Upper lobe of right lung (tissue), 1 donor: Measurements from ENCODE around the gene NPTN. TPM values are rescaled to one million over a fixed set of nuclear protein-coding genes. Genes with fewer than 3 reads are reported as not detected.
A peak's percentile ranks its signal among the peaks of the same experiment; 100 is the strongest.

ENCODE experiments used
- ATAC-seq: fragments of 200-7000 bp; cut with Tn5 transposase; one replicate; pipeline ENCODE4 v1.9.1; 2020; ENCODE audit warnings: mild to moderate bottlenecking, moderate library complexity
- DNase-seq: peaks from one replicate; pipeline ENCODE4 v3.0.0-alpha.2; 2020
- H3K27ac ChIP-seq: fragments of 200-600 bp; one replicate; pipeline ENCODE4 v1.8.0; 2022
- H3K27me3 ChIP-seq: fragments of 200-600 bp; one replicate; pipeline ENCODE4 v1.8.0; 2022; ENCODE audit warnings: mild to moderate bottlenecking
- H3K36me3 ChIP-seq: fragments of 200-600 bp; one replicate; pipeline ENCODE4 v1.8.0; 2022
- H3K4me1 ChIP-seq: fragments of 200-600 bp; one replicate; pipeline ENCODE4 v1.8.0; 2022
- H3K4me3 ChIP-seq: fragments of 200-600 bp; one replicate; pipeline ENCODE4 v1.8.0; 2022; ENCODE audit warnings: mild to moderate bottlenecking
- H3K9me3 ChIP-seq: fragments of 200-600 bp; one replicate; pipeline ENCODE4 v1.8.0; 2022
- CTCF ChIP-seq: fragments of 200-600 bp; IDR thresholded peaks from one replicate; pipeline ENCODE4 v1.8.0; 2022; ENCODE audit warnings: antibody characterized with exemption
- intact Hi-C: fragments of 100-400 bp; cut with DNase I; formaldehyde crosslinking; loops from one replicate; pipeline ENCODE4 v1.11.0; 2022
- total RNA-seq: library from RNA; stranded (reverse); fragmentation: NEBNext Ultra II Directional; extraction: Animal tissue kit (Norgen Biotek cat#: 25700); gene quantifications from one replicate; pipeline ENCODE4 v1.2.1, GENCODE V29; 2021
- donor health status: DM: no; HTN: yes; CAD: no; lungs with severe emphysema.

Gene NPTN
- total RNA-seq, 1 donor from 2014 or later: 131 TPM

GRCh38 chr15:73631915-73632669, 1.1 kb downstream of the NPTN start:
- DNase-seq (no peak), ATAC-seq (peak; percentile 2)
- peaks cover 46% of the 10 kb centered on the region for H3K4me1 ChIP-seq
- no peaks in the 10 kb centered on the region for H3K9me3 ChIP-seq
- no peaks in the 10 kb centered on the region for H3K36me3 ChIP-seq
- peak overlapping the region; percentile 95 for H3K27ac ChIP-seq
- intact Hi-C loops: loop anchor here (10.0 kb wide), 2 partner anchors 63 to 67 kb away; no protein-coding TSS in a partner anchor
- peak overlapping the region; percentile 84 for H3K4me3 ChIP-seq
- no peak for TF ChIP-seq CTCF
- H3K27me3 ChIP-seq: no peaks in the 10 kb centered on the region

- no peak for DNase-seq
- ATAC-seq: no peak
- Histone ChIP-seq H3K27me3 (no peaks in the 10 kb centered on the region), H3K9me3 (no peaks in the 10 kb centered on the region), H3K36me3 (no peaks in the 10 kb centered on the region), H3K27ac (peak overlapping the region; percentile 60), H3K4me3 (peak overlapping the region; percentile 84), H3K4me1 (peaks cover 55% of the 10 kb centered on the region)
- no peak for TF ChIP-seq CTCF
- intact Hi-C loops: loop anchor here (10.0 kb wide), 2 partner anchors 64 to 66 kb away; no protein-coding TSS in a partner anchor
Observed at GRCh38 chr15:73630921-73631362, 2.2 kb downstream of the NPTN start.

- Histone ChIP-seq H3K27ac (peak overlapping the region; percentile 60), H3K9me3 (no peaks in the 10 kb centered on the region), H3K27me3 (no peaks in the 10 kb centered on the region), H3K4me3 (peak overlapping the region; percentile 84), H3K4me1 (peaks cover 60% of the 10 kb centered on the region), H3K36me3 (no peaks in the 10 kb centered on the region)
- TF ChIP-seq CTCF: no peak
- no peak for DNase-seq
- no peak for ATAC-seq
- intact Hi-C loops: loop anchor here (10.0 kb wide), 2 partner anchors 65 kb away; no protein-coding TSS in a partner anchor
Observed at GRCh38 chr15:73629798-73630429, 3.3 kb downstream of the NPTN start.

- ATAC-seq (no peak), DNase-seq (no peak)
- Histone ChIP-seq H3K4me3 (no peak overlapping the region), H3K9me3 (no peaks in the 10 kb centered on the region), H3K27ac (peak overlapping the region; percentile 60), H3K4me1 (peaks cover 60% of the 10 kb centered on the region), H3K36me3 (no peaks in the 10 kb centered on the region), H3K27me3 (no peaks in the 10 kb centered on the region)
- intact Hi-C loops: no loop called here
- no peak for TF ChIP-seq CTCF
Observed at GRCh38 chr15:73628976-73629797, 4.0 kb downstream of the NPTN start.

- no peak overlapping the region for H3K4me3 ChIP-seq
- no peak overlapping the region for H3K27ac ChIP-seq
- ATAC-seq: no peak
- H3K36me3 ChIP-seq: no peaks in the 10 kb centered on the region
- H3K27me3 ChIP-seq: no peaks in the 10 kb centered on the region
- no peak for DNase-seq
- no peaks in the 10 kb centered on the region for H3K9me3 ChIP-seq
- TF ChIP-seq CTCF: no peak
- intact Hi-C loops: no loop called here
- H3K4me1 ChIP-seq: peaks cover 60% of the 10 kb centered on the region
Observed at GRCh38 chr15:73628102-73628501, 5.1 kb downstream of the NPTN start.
